Glomerular endothelial cell (primary cell): ENCODE measurements around the gene PLXNA2. TPM values are rescaled to one million over a fixed set of nuclear protein-coding genes. Genes with fewer than 3 reads are reported as not detected.

Experiments
- DNase-seq: peaks from one replicate; pipeline ENCODE4 v3.0.0-alpha.2; 2011; ENCODE audit warnings: low read depth, low spot score; ENCODE audit errors: extremely low read depth
- total RNA-seq: library from RNA; depleted of rRNA; stranded (reverse); fragments of >200 nt; gene quantifications from 2 replicates; pipeline ENCODE4 v1.2.3, GENCODE V29; 2015

PLXNA2 gene
- total RNA-seq, 1 donor from 2014 or later, result 181 TPM

- no peak for DNase-seq
Measured at GRCh38 chr1:208265525-208265924, 21.3 kb upstream of the PLXNA2 start.

- no peak for DNase-seq
Measured at GRCh38 chr1:208265122-208265469, 20.9 kb upstream of the PLXNA2 start.

GRCh38 chr1:208264469-208265121 is 20.4 kb upstream of the PLXNA2 start:
- DNase-seq, result no peak

GRCh38 chr1:208261874-208262273 is 17.7 kb upstream of the PLXNA2 start:
- DNase-seq, result no peak

- no peak for DNase-seq
Measured at GRCh38 chr1:208258277-208258676, 14.1 kb upstream of the PLXNA2 start.

GRCh38 chr1:208257351-208257750 is 13.2 kb upstream of the PLXNA2 start:
- no peak for DNase-seq

- DNase-seq, result no peak
Measured at GRCh38 chr1:208256556-208256955, 12.4 kb upstream of the PLXNA2 start.

GRCh38 chr1:208256091-208256490 is 11.9 kb upstream of the PLXNA2 start:
- no peak for DNase-seq

GRCh38 chr1:208254862-208255261 is 10.7 kb upstream of the PLXNA2 start:
- DNase-seq, result no peak

GRCh38 chr1:208254376-208254775 is 10.2 kb upstream of the PLXNA2 start:
- no peak for DNase-seq

- DNase-seq, result no peak
Measured at GRCh38 chr1:208252836-208253576, 8.8 kb upstream of the PLXNA2 start.

- DNase-seq, result no peak
Measured at GRCh38 chr1:208251911-208252835, 8.0 kb upstream of the PLXNA2 start.

GRCh38 chr1:208251015-208251414 is 6.8 kb upstream of the PLXNA2 start:
- no peak for DNase-seq

- no peak for DNase-seq
Measured at GRCh38 chr1:208250613-208251012, 6.4 kb upstream of the PLXNA2 start.

- no peak for DNase-seq
Measured at GRCh38 chr1:208248991-208249696, 5.0 kb upstream of the PLXNA2 start.

GRCh38 chr1:208248307-208248801 is 4.2 kb upstream of the PLXNA2 start:
- no peak for DNase-seq

GRCh38 chr1:208247696-208248095 is 3.5 kb upstream of the PLXNA2 start:
- no peak for DNase-seq

GRCh38 chr1:208245185-208245705 is 1.1 kb upstream of the PLXNA2 start:
- peak; percentile 90 for DNase-seq

- no peak for DNase-seq
Measured at GRCh38 chr1:208243527-208243966, 637 bp downstream of the PLXNA2 start.

GRCh38 chr1:208242941-208243526 is 1.1 kb downstream of the PLXNA2 start:
- no peak for DNase-seq
